ENCODE measurements around the gene ZG16B. TPM values are rescaled to one million over a fixed set of nuclear protein-coding genes. Genes with fewer than 3 reads are reported as not detected.

The ZG16B gene
- polyA plus RNA-seq, 1 experiment: 0.40 TPM

DNA sequence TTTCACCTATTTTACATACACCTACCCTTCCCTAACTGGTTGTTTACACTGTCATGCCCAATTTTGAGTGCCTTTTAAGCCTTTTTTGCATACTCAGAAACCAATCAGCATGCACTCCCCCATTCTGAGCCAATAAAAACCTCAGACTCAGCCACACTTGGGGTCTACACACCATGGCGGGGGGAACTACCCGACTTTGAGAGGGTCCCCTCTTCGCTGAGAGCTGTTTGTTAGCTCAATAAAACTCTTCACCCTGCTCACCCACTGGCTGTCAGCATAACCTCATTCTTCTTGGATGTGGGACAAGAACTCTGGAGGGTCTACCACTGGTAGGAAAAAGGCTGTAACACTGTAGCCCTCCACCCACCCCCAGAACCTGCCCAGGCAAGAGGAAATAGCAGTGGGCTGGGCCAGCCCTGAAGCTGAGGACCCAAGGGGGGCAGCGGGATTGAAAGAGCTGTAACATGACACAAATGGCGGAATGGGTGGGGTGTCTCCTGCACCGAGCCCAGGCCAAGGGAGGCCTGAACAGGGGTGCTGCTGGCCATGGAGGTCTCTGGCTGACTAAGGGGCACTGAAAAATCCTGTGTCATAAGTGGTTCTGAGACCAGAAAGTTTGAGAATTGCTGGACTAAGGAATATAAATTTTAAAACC, 49.9 kb downstream of the ZG16B start:
- ChIA-PET POLR2A (no interaction called here), CTCF (interaction anchor here (0.6 to 1.5 kb wide), 4 partner anchors 12 to 147 kb away, joined by 3 to 8 read pairs (median 4); no protein-coding TSS in a partner anchor)
- Histone ChIP-seq H3K27me3 (ENCODE audit: control insufficient read depth, insufficient read depth, low read length) (peaks cover 2% of the 10 kb centered on the region), H3K4me3 (ENCODE audit: low read depth, low read length) (no peak overlapping the region), H3K27ac (ENCODE audit: low read depth, low read length) (no peak overlapping the region), H3K9me3 (ENCODE audit: control insufficient read depth, insufficient read depth, low read length) (peaks cover 9% of the 10 kb centered on the region)
- DNase-seq (ENCODE audit: low read depth, low spot score): no peak
- TF ChIP-seq, protein P1, sequence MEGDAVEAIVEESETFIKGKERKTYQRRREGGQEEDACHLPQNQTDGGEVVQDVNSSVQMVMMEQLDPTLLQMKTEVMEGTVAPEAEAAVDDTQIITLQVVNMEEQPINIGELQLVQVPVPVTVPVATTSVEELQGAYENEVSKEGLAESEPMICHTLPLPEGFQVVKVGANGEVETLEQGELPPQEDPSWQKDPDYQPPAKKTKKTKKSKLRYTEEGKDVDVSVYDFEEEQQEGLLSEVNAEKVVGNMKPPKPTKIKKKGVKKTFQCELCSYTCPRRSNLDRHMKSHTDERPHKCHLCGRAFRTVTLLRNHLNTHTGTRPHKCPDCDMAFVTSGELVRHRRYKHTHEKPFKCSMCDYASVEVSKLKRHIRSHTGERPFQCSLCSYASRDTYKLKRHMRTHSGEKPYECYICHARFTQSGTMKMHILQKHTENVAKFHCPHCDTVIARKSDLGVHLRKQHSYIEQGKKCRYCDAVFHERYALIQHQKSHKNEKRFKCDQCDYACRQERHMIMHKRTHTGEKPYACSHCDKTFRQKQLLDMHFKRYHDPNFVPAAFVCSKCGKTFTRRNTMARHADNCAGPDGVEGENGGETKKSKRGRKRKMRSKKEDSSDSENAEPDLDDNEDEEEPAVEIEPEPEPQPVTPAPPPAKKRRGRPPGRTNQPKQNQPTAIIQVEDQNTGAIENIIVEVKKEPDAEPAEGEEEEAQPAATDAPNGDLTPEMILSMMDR (IDR thresholded peaks at IDR 0.05; ENCODE audit: low read depth, low read length): no peak

Small RNA genes lying within 50 kb of the gene (small RNA-seq; reads per million reads assigned to genes)
- not detected for gene SNORA3C (ENCODE audit: insufficient read length, low read depth)

Other genes with a start within 250 kb of the ZG16B start
- 27.7 and 27.8 TPM in 2 replicates for gene KCTD5, start 147.8 kb upstream of the ZG16B start, polyA plus RNA-seq (2011; rRNA removed)
- 0.32 and 0.46 TPM in 2 replicates for gene PRSS27, start 110.1 kb upstream of the ZG16B start, polyA plus RNA-seq (2011; rRNA removed)
- 80.5 and 116 TPM in 2 replicates for gene SRRM2, start 77.7 kb upstream of the ZG16B start, polyA plus RNA-seq (2011; rRNA removed)
- gene ELOB, start 53.0 kb upstream of the ZG16B start, polyA plus RNA-seq (2011; rRNA removed): 146 and 230 TPM in 2 replicates
- not detected in 2 replicates for gene PRSS33, start 42.7 kb upstream of the ZG16B start, polyA plus RNA-seq (2011; rRNA removed)
- gene PRSS41, start 31.8 kb upstream of the ZG16B start, polyA plus RNA-seq (2011; rRNA removed): not detected in 2 replicates
- gene PRSS21, start 13.1 kb upstream of the ZG16B start, polyA plus RNA-seq (2011; rRNA removed): 0.17 and 0.47 TPM in 2 replicates
- gene PRSS22, start 27.9 kb downstream of the ZG16B start, polyA plus RNA-seq (2011; rRNA removed): 0.11 and 0.17 TPM in 2 replicates
- gene FLYWCH2, start 52.9 kb downstream of the ZG16B start, polyA plus RNA-seq (2011; rRNA removed): 22.4 and 37.5 TPM in 2 replicates
- gene FLYWCH1, start 81.6 kb downstream of the ZG16B start, polyA plus RNA-seq (2011; rRNA removed): 15.1 and 19.8 TPM in 2 replicates
- gene KREMEN2, start 134.0 kb downstream of the ZG16B start, polyA plus RNA-seq (2011; rRNA removed): 0.04 TPM in 1 of 2 replicates, not detected in the other
- 1.2 and 1.9 TPM in 2 replicates for gene PAQR4, start 139.0 kb downstream of the ZG16B start, polyA plus RNA-seq (2011; rRNA removed)
- gene PKMYT1, start 150.1 kb downstream of the ZG16B start, polyA plus RNA-seq (2011; rRNA removed): 1.2 and 1.3 TPM in 2 replicates
- not detected in 2 replicates for gene CLDN9, start 182.6 kb downstream of the ZG16B start, polyA plus RNA-seq (2011; rRNA removed)
- 0.07 and 0.10 TPM in 2 replicates for gene CLDN6, start 187.9 kb downstream of the ZG16B start, polyA plus RNA-seq (2011; rRNA removed)
- gene TNFRSF12A, start 190.1 kb downstream of the ZG16B start, polyA plus RNA-seq (2011; rRNA removed): 67.3 and 97.1 TPM in 2 replicates
- gene HCFC1R1, start 193.6 kb downstream of the ZG16B start, polyA plus RNA-seq (2011; rRNA removed): 51.6 and 73.4 TPM in 2 replicates
- gene THOC6, start 193.7 kb downstream of the ZG16B start, polyA plus RNA-seq (2011; rRNA removed): 14.5 and 16.7 TPM in 2 replicates
- gene BICDL2, start 206.6 kb downstream of the ZG16B start, polyA plus RNA-seq (2011; rRNA removed): not detected in 2 replicates
- not detected in 2 replicates for gene MMP25, start 216.3 kb downstream of the ZG16B start, polyA plus RNA-seq (2011; rRNA removed)
- gene IL32, start 235.3 kb downstream of the ZG16B start, polyA plus RNA-seq (2011; rRNA removed): 30.3 and 37.9 TPM in 2 replicates

Measured in AG04450 (cell line).